ENCODE data around the gene PVALB. TPM values are rescaled to one million over a fixed set of nuclear protein-coding genes. Genes with fewer than 3 reads are reported as not detected.

PVALB gene
- not detected in 2 replicates for total RNA-seq

GRCh38 chr22:36816636-36817524 lies at the start of gene PVALB:
TSS of gene PVALB (minus strand) at chr22:36817035. CDS start at chr22:36817005, 30 bp downstream.

GRCh38 chr22:36860821-36861659 lies 44.2 kb upstream of the PVALB start, which contains the start of gene NCF4:
TSS of gene NCF4 (plus strand) at chr22:36861006. CDS start at chr22:36861172, 166 bp downstream.

GRCh38 chr22:36775964-36776669 lies 40.7 kb downstream of the PVALB start, which contains the start of gene IFT27:
TSS of gene IFT27 (minus strand) at chr22:36776119. CDS start at chr22:36775707, 412 bp downstream.

Other genes with a start within 250 kb of the PVALB start
- not detected in 2 replicates for gene CACNG2, start 113.3 kb downstream of the PVALB start, total RNA-seq
- gene IFT27, start 40.9 kb downstream of the PVALB start, total RNA-seq, result 15.4 and 17.6 TPM in 2 replicates
- gene NCF4, start 44.0 kb upstream of the PVALB start, total RNA-seq, result not detected in 2 replicates
- 0.46 and 0.52 TPM in 2 replicates for gene CSF2RB, start 96.6 kb upstream of the PVALB start, total RNA-seq
- gene TST, start 202.4 kb upstream of the PVALB start, total RNA-seq, result 16.2 and 19.1 TPM in 2 replicates
- 45.9 and 58.0 TPM in 2 replicates for gene MPST, start 202.7 kb upstream of the PVALB start, total RNA-seq
- gene KCTD17, start 234.7 kb upstream of the PVALB start, total RNA-seq, result 26.1 and 36.0 TPM in 2 replicates

All from smooth muscle cell of the pulmonary artery (primary cell).